Mucosa of gallbladder (tissue), 1 donor: ENCODE data around the gene TOMM20L. TPM values are rescaled to one million over a fixed set of nuclear protein-coding genes. Genes with fewer than 3 reads are reported as not detected.

Experiments
- DNase-seq: peaks from one replicate; pipeline ENCODE4 v3.0.0-alpha.2; 2020; ENCODE audit warnings: low spot score
- total RNA-seq: library from RNA; stranded (reverse); gene quantifications from one replicate; pipeline ENCODE4 v1.2.1, GENCODE V29; 2021
- donor health status: DM: no; HTN: no; CAD: no.

Gene TOMM20L
- total RNA-seq, 1 donor from 2014 or later: not detected

DNA sequence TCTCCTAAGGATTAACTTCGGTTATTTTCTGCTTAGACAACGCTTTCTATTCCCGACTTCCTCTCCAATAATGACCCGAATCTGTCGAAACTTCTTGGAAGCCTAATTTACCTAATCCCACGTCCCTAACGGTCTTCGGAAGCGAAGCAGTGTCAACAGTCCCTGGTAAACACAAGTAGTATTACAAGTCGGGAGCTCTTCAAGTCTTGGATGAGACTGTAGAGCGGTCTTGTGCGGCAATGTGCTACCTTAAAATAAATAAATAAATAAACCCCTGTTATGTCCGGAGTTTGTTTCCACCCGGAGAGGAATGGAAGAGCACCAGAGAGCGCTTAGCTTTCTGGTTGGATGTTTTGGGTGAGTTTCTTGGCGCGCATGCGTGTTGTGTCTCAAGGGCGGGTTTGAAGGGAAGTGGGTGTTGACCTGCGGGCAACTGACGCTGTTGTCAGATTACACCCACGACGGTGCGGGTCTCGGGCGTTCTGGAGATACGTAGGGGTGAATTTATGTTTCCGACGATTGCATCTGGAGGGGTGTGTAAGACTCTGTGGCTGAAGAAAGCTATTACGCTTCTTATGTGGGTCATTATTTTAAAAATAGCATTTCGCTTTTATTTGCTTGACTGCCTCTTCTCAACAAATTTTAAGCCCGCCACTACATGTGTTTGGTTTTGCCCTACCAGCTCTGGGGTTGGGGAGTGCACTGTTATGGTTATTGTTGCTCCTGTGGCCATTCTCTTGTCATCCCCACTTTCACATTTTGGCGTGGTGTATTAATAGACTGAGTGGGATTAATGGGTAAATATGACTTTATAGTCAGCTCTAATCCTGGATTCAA is 31.8 kb downstream of the TOMM20L start, which contains the start of the genes KIAA0586 and TIMM9:
KIAA0586 (plus strand) TSS at position 439 of the 837 bp plus-strand sequence. CDS start 546 bp downstream, outside the sequence.
TIMM9 (minus strand) TSS at position 251 of the 837 bp plus-strand sequence. CDS start 15,586 bp downstream, outside the sequence.
- peak; percentile 97 for DNase-seq

DNA sequence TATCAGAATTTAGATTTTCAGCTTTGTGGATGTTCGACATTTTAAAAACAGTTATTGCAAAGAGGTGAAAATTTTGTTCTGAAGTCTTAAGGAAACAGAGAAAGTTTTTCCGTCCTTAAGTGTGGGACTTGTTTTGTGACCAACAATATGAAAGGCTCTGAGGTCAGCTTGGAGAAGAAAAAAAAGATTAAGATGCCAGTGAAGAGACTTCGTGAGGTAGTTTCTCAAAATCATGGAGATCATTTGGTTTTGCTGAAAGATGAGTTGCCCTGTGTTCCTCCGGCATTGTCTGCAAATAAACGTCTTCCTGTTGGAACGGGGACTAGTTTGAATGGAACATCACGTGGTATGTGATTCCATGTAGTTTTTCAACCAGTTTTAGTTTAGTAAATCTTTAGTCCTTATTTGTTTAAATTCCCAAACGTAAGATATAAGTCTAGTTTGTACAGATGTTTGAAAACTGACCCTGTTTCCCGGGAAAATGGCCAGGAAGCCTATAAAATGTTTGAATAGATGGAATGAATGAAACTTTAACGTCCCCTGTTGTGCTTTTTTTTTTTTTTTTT is 32.5 kb downstream of the TOMM20L start:
- DNase-seq: no peak

DNA sequence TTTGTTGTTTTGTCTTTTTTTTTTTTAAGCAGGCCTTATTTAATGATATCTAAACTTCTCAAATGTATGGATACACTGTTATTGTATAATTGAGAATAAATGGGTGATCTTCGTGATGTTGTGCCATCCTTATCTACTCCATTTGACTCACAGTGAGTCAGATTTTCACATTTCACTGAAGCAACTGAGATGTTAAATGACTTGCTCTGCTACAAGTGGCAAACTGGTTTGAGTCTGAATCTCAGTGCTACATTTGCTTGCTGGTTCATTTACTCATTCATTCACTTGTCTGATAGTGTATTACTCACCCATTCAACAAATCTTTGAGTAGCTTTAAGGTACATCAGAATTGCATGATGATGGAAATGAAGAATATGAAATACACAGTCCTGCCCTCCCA is 34.4 kb downstream of the TOMM20L start:
- no peak for DNase-seq

DNA sequence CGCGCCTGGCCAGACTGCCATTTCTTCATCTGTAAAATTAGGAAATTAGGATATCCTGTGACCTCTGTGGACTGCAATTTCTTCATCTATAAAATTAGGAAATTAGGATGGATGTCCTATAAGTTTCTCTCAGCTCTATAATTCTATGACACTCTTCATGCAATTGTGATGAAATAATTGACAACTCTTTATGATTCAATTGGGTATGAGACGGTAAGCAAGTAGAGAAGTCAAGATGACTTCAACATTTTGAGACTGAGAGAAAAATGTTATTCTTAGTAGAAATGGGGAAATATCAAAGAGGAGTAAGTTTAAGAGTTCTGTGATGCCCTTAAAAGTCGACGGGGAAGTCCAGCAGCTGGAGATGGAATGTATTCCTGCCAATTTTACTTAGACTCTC is 43.7 kb downstream of the TOMM20L start:
- DNase-seq: no peak

DNA sequence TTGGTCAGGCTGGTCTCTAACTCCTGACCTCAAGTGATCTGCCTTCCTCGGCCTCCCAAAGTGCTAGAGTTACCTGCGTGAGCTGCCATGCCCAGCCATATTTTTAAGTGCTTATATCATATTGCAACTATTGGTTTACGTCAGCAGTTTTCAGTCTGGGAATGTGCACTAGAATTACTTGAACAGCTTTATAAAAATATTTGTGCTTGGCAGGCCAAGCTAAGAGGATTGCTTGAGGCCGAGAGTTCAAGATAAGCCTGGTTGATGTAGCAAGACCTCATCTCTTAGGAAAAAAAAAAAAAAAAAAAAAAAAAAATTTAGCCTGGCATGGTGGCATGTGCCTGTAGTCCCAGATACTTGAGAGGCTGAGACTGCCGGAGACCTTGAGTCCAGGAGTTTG is 48.9 kb downstream of the TOMM20L start:
- DNase-seq: no peak

DNA sequence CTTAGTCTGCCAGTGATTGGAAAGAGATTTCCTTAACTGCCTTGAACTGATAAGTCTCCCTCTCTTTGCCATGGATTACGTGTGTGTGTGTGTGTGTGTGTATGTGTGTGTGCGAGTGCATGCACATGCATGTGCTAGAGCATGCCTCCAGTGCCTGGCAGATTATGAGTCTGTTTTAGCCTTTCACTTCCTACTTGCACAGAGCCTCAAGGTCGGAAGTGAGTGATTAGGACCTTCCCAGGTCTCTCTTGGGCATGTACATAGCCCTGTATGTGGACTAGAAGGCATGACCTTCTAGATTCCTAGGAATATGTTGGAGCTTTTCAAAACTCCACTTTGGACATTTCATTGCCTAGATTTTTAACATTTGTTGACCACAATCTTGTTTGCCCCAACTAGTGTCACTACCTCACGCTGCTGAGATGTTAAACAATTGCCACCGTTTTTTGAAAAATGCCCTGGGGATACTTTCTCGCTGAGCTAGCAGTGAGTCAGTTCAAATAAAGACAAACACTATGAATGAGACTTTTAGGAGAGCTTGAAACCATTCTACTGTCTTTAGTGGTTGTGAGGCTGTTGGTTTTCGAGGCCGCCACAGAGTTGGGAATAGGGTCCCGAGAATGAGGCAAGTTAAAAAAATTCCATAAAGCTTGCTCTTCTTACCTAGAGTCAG is 60.0 kb downstream of the TOMM20L start:
- DNase-seq: no peak

Other genes with a start within 250 kb of the TOMM20L start
- gene ARMH4, start 243.7 kb upstream of the TOMM20L start, total RNA-seq: 10.0 TPM
- gene ACTR10, start 195.8 kb upstream of the TOMM20L start, total RNA-seq: 52.5 TPM
- gene PSMA3, start 151.1 kb upstream of the TOMM20L start, total RNA-seq: 91.2 TPM
- gene ARID4A, start 97.4 kb upstream of the TOMM20L start, total RNA-seq: 25.3 TPM
- 29.8 TPM for gene TIMM9, start 31.6 kb downstream of the TOMM20L start, total RNA-seq
- gene KIAA0586, start 31.8 kb downstream of the TOMM20L start, total RNA-seq: 16.0 TPM
- gene DACT1, start 242.0 kb downstream of the TOMM20L start, total RNA-seq: 19.8 TPM